Endothelial cell of umbilical vein (primary cell): ENCODE measurements around the gene YWHAH. TPM values are rescaled to one million over a fixed set of nuclear protein-coding genes. Genes with fewer than 3 reads are reported as not detected.

ENCODE experiments used
- BruUV-seq: library from RNA; stranded (reverse); fragments of 400-500 nt; replicated peaks from 2 replicates; lab custom pipeline; 2021; lab: Mats Ljungman, UMichigan
- CTCF ChIA-PET: fragments of 300-600, 350-600 bp; sonication (Branson Sonifier 250); formaldehyde crosslinking; loops from one replicate; lab custom pipeline; 2021; ENCODE audit warnings: antibody characterized with exemption, inconsistent platforms; lab: Charles Lee
- POLR2A ChIA-PET: fragments of 300-600, 350-600 bp; sonication (Branson Sonifier 250); formaldehyde crosslinking; loops from one replicate; lab custom pipeline; 2021; ENCODE audit warnings: antibody characterized with exemption, inconsistent platforms; lab: Charles Lee
- DNase-seq: peaks from one replicate; pipeline ENCODE4 v3.0.0-alpha.2; 2011; ENCODE audit warnings: low read depth, low spot score
- FAIRE-seq: peaks from 2 replicates; lab custom pipeline; 2011; peaks lifted over from hg19 to GRCh38; lab: Jason Lieb, UNC
- H2AFZ ChIP-seq: 2 replicates; pipeline ENCODE4 v1.6.0; 2012; ENCODE audit warnings: low read depth, low read length, control low read depth, inconsistent platforms
- H3K27ac ChIP-seq: 2 replicates; pipeline ENCODE4 v1.5.1; 2011; ENCODE audit warnings: low read depth, mild to moderate bottlenecking, control low read depth, low read length, moderate library complexity; ENCODE audit not compliant: insufficient read depth
- H3K27me3 ChIP-seq, 2 experiments: 2 replicates each; pipeline versions ENCODE4 v1.6.0 to v1.6.1; 2011; ENCODE audit warnings: low read length in 2 of 2, mixed read lengths in 1 of 2; ENCODE audit not compliant: control insufficient read depth in 2 of 2, insufficient read depth in 2 of 2
- H3K36me3 ChIP-seq, 2 experiments: 2 replicates in 1 of 2; 3 replicates in 1 of 2; pipeline ENCODE4 v1.5.1; 2011; ENCODE audit warnings: low read length in 2 of 2, mild to moderate bottlenecking in 1 of 2, moderate library complexity in 1 of 2; ENCODE audit not compliant: control insufficient read depth in 2 of 2, insufficient read depth in 2 of 2; ENCODE audit errors: extremely low read depth in 1 of 2
- H3K4me1 ChIP-seq: 3 replicates; pipeline ENCODE4 v1.5.1; 2011; ENCODE audit warnings: mild to moderate bottlenecking, low read length; ENCODE audit not compliant: control insufficient read depth, insufficient read depth; ENCODE audit errors: extremely low read depth
- H3K4me2 ChIP-seq: 2 replicates; pipeline ENCODE4 v1.6.1; 2011; ENCODE audit warnings: low read length, control low read depth, mixed read lengths; ENCODE audit not compliant: insufficient read depth
- H3K4me3 ChIP-seq, 3 experiments: fragments of 200-600 bp in 1 of 3; sonication (generic), shearing (Covaris generic) in 1 of 3; replicated peaks in 1 of 3; 2 replicates each; pipeline ENCODE4 v1.5.1; 2011 to 2016; ENCODE audit warnings: control low read depth in 3 of 3, low read length in 3 of 3, mild to moderate bottlenecking in 2 of 3, inconsistent platforms in 1 of 3, low read depth in 1 of 3, moderate library complexity in 1 of 3; ENCODE audit not compliant: insufficient read depth in 1 of 3
- H3K79me2 ChIP-seq: 2 replicates; pipeline ENCODE4 v1.6.0; 2012; ENCODE audit warnings: low read length, inconsistent platforms; ENCODE audit not compliant: control insufficient read depth, insufficient read depth
- H3K9ac ChIP-seq: replicated peaks from 2 replicates; pipeline ENCODE3; 2011; ENCODE audit warnings: low read length, control low read depth; ENCODE audit not compliant: insufficient read depth; ENCODE audit errors: extremely low read depth
- H3K9me1 ChIP-seq: replicated peaks from 3 replicates; pipeline ENCODE4 v1.6.0; 2011; ENCODE audit warnings: mild to moderate bottlenecking, low read length; ENCODE audit not compliant: control insufficient read depth, insufficient read depth; ENCODE audit errors: extremely low read depth
- H3K9me3 ChIP-seq: replicated peaks from 2 replicates; pipeline ENCODE4 v1.5.1; 2012; ENCODE audit warnings: low read length, inconsistent platforms; ENCODE audit not compliant: control insufficient read depth, insufficient read depth
- H4K20me1 ChIP-seq: replicated peaks from 2 replicates; pipeline ENCODE3; 2011; ENCODE audit warnings: mild to moderate bottlenecking, low read length; ENCODE audit not compliant: control insufficient read depth, insufficient read depth; ENCODE audit errors: extremely low read depth
- CTCF ChIP-seq, 2 donors: IDR thresholded peaks; 1 replicate in 1 of 2; 2 replicates in 1 of 2; pipeline ENCODE4 v1.5.1; 2011; ENCODE audit warnings: low read length in 2 of 2, mild to moderate bottlenecking in 2 of 2, moderate library complexity in 2 of 2, control low read depth in 1 of 2, inconsistent platforms in 1 of 2, low read depth in 1 of 2; ENCODE audit not compliant: insufficient read depth in 1 of 2; ENCODE audit errors: extremely low read depth in 1 of 2
- EZH2 ChIP-seq: IDR thresholded peaks from 2 replicates; pipeline ENCODE4 v1.6.1; 2012; ENCODE audit warnings: borderline replicate concordance, low read depth, mild to moderate bottlenecking, moderate library complexity, low read length, inconsistent platforms; ENCODE audit not compliant: severe bottlenecking
- FOS ChIP-seq: IDR thresholded peaks from 2 replicates; pipeline ENCODE4 v1.6.1; 2011; ENCODE audit warnings: mild to moderate bottlenecking, low read length, moderate library complexity, borderline replicate concordance; ENCODE audit not compliant: insufficient read depth
- GATA2 ChIP-seq: IDR thresholded peaks from 2 replicates; pipeline ENCODE4 v1.7.0; 2011; ENCODE audit warnings: low read depth, mild to moderate bottlenecking, moderate library complexity, mixed read lengths, low read length; ENCODE audit not compliant: insufficient read length, insufficient read depth
- JUN ChIP-seq: IDR thresholded peaks from 2 replicates; pipeline ENCODE4 v1.6.1; 2011; ENCODE audit warnings: borderline replicate concordance, low read depth; ENCODE audit not compliant: insufficient read length, insufficient read depth
- MAX ChIP-seq: IDR thresholded peaks from 2 replicates; pipeline ENCODE4 v1.6.1; 2011; ENCODE audit not compliant: insufficient read depth, insufficient read length
- MYC ChIP-seq: IDR thresholded peaks from one replicate; pipeline ENCODE4 v1.6.1; 2011; ENCODE audit warnings: mild to moderate bottlenecking, low read depth, low read length
- POLR2A ChIP-seq: IDR thresholded peaks from 2 replicates; pipeline ENCODE4 v1.6.1; 2012; ENCODE audit warnings: low read depth, mild to moderate bottlenecking, control low read depth, low read length
- POLR2AphosphoS5 ChIP-seq: IDR thresholded peaks from 2 replicates; pipeline ENCODE4 v1.6.1; 2012; ENCODE audit warnings: low read depth, mild to moderate bottlenecking, control low read depth, low read length, moderate library complexity; ENCODE audit not compliant: insufficient read depth
- dilution Hi-C: fragments of 300-500 bp; cut with MboI; formaldehyde crosslinking; loops from one replicate; pipeline ENCODE4 v1.15.0; 2019; ENCODE audit warnings: low sequenced_read_pairs; ENCODE audit not compliant: extremely low pct_ligation_motif_present
- intact Hi-C: fragments of 100-400 bp; cut with micrococcal nuclease; formaldehyde crosslinking; loops from one replicate; pipeline ENCODE4 v1.10.0; 2022
- polyA plus RNA-seq, 4 experiments: library from polyadenylated mRNA; depleted of rRNA in 3 of 4; stranded (reverse) in 3 of 4; unstranded in 1 of 4; fragments of >200 nt; gene quantifications; 2 replicates each; pipeline versions ENCODE4 v1.2.1 to v1.2.3, GENCODE V29; 2011 to 2012; ENCODE audit warnings: missing spikeins in 1 of 4
- total RNA-seq: library from RNA; stranded (reverse); gene quantifications from 2 replicates; pipeline ENCODE4 v1.2.3, GENCODE V29; 2021

Gene YWHAH
- total and polyA plus RNA-seq, 2 donors (not counting 3 experiments of a cell fraction or from before 2014, with no cell fraction given) = 73.6 to 170 TPM

GRCh38 chr22:31998784-31999385 is 54.5 kb downstream of the YWHAH start:
- Histone ChIP-seq H3K9me3 (no peaks in the 10 kb centered on the region), H3K4me3 (no peak overlapping the region), H3K36me3 (no peaks in the 10 kb centered on the region), H3K9me1 (no peaks in the 10 kb centered on the region), H3K27ac (no peak overlapping the region), H3K4me1 (no peaks in the 10 kb centered on the region), H3K79me2 (no peaks in the 10 kb centered on the region), H3K9ac (no peak overlapping the region), H2AFZ (no peak overlapping the region), H4K20me1 (no peaks in the 10 kb centered on the region), H3K4me2 (no peak overlapping the region), H3K27me3 (peaks cover 0 to 1% of the 10 kb centered on the region in 2 experiments)
- DNase-seq (no peak), FAIRE-seq (no peak)
- no peak for TF ChIP-seq EZH2
- TF ChIP-seq CTCF (IDR thresholded peaks at IDR 0.05; ENCODE audit: extremely low read depth in 1 of 2, insufficient read depth in 1 of 2, low read depth in 1 of 2, low read length in 2 of 2) = no peak
- TF ChIP-seq JUN = no peak
- TF ChIP-seq POLR2AphosphoS5 = no peak
- TF ChIP-seq MAX = no peak
- no peak for TF ChIP-seq POLR2A
- TF ChIP-seq MYC = no peak
- no peak for TF ChIP-seq GATA2
- no peak for TF ChIP-seq FOS
- ChIA-PET POLR2A (no interaction called here), CTCF (no interaction called here)
- no TSS peak for BruUV-seq
- dilution Hi-C loops = no loop called here
- intact Hi-C loops = no loop called here
